NT2/D1 (cell line): ENCODE data around the gene SNAPC2.

Experiments
- DNase-seq: peaks from one replicate; pipeline ENCODE4 v3.0.0-alpha.2; 2011; ENCODE audit warnings: low read depth, low spot score
- H3K27me3 ChIP-seq: 2 replicates; pipeline ENCODE4 v1.6.0; 2011; ENCODE audit warnings: mild to moderate bottlenecking; ENCODE audit not compliant: insufficient read length, insufficient read depth
- H3K36me3 ChIP-seq: 2 replicates; pipeline ENCODE4 v1.6.1; 2011; ENCODE audit warnings: mild to moderate bottlenecking, low read length, mixed read lengths; ENCODE audit not compliant: insufficient read depth, insufficient read length
- H3K4me1 ChIP-seq: 2 replicates; pipeline ENCODE4 v1.5.1; 2011; ENCODE audit not compliant: insufficient read depth, insufficient read length
- H3K4me3 ChIP-seq: 2 replicates; pipeline ENCODE4 v1.5.1; 2011; ENCODE audit warnings: low read depth; ENCODE audit not compliant: insufficient read length
- H3K9ac ChIP-seq: 2 replicates; pipeline ENCODE4 v1.6.0; 2011; ENCODE audit warnings: low read depth; ENCODE audit not compliant: insufficient read length
- H3K9me3 ChIP-seq: 2 replicates; pipeline ENCODE4 v1.5.1; 2011; ENCODE audit warnings: mild to moderate bottlenecking, low read length; ENCODE audit not compliant: insufficient read depth
- SUZ12 ChIP-seq: IDR thresholded peaks from 2 replicates; pipeline ENCODE4 v1.6.1; 2011; ENCODE audit not compliant: insufficient read length, insufficient read depth; ENCODE audit errors: extremely low read depth
- YY1 ChIP-seq: IDR thresholded peaks from 2 replicates; pipeline ENCODE4 v1.6.1; 2011; ENCODE audit not compliant: insufficient read length, insufficient read depth
- ZNF274 ChIP-seq: IDR thresholded peaks from 2 replicates; pipeline ENCODE4 v1.6.1; 2011; ENCODE audit warnings: mild to moderate bottlenecking, low read depth, low read length

The SNAPC2 gene

GRCh38 chr19:7902796-7903243, 17.3 kb upstream of the SNAPC2 start:
- Histone ChIP-seq H3K4me3 (peak overlapping the region; percentile 98), H3K36me3 (peaks cover 55% of the 10 kb centered on the region), H3K4me1 (peaks cover 30% of the 10 kb centered on the region), H3K9ac (peak overlapping the region; percentile 100), H3K9me3 (no peaks in the 10 kb centered on the region), H3K27me3 (no peaks in the 10 kb centered on the region)
- TF ChIP-seq SUZ12: no peak
- TF ChIP-seq ZNF274: no peak
- TF ChIP-seq YY1: no peak
- no peak for DNase-seq

DNA sequence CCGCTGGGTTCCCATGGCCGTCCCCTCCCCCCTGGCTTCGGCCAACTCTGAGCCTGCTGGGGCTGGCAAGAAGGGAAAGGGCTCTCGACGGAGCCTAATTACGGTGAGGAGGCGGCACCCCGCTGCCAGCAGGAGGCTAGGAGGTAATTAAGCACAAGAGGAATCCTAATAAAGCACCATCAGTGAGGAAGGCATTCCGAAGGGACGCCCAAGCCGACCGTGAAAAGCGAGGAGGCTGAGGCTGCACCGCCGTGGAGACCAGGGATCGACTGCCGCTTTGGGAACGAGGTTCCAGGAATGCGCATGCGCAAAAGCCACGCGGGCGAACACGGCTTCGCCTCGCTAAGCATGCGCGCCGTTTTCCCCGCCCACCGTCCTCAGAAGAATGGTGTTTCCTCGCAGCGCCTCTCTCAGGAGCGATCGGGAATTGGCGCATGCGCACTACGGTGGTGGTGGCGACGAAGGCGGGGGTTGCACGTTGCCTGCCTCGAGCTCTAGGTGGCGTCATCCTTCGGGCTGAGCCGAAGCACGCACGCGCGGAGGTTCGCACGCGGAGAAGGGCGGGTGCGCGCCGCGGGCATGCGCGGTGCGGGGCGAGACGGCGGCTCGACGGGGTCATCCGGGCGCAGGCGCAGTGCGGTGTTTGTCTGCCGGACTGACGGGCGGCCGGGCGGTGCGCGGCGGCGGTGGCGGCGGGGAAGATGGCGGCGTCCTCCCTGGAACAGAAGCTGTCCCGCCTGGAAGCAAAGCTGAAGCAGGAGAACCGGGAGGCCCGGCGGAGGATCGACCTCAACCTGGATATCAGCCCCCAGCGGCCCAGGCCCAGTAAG, 16.7 kb upstream of the SNAPC2 start, which contains the start of gene MAP2K7:
Gene MAP2K7 (plus strand): TSS at position 634 of the 830 bp plus-strand sequence. CDS start 68 bp downstream, at position 702.
- H3K9me3 ChIP-seq: no peaks in the 10 kb centered on the region
- no peak for TF ChIP-seq ZNF274
- TF ChIP-seq SUZ12: no peak
- TF ChIP-seq YY1: no peak
- peaks cover 34% of the 10 kb centered on the region for H3K4me1 ChIP-seq
- no peaks in the 10 kb centered on the region for H3K27me3 ChIP-seq
- DNase-seq: peak; percentile 99
- H3K36me3 ChIP-seq: peaks cover 54% of the 10 kb centered on the region
- H3K9ac ChIP-seq: peak within 1 kb of the TSS; percentile 100
- H3K4me3 ChIP-seq: peak within 1 kb of the TSS; percentile 98

DNA sequence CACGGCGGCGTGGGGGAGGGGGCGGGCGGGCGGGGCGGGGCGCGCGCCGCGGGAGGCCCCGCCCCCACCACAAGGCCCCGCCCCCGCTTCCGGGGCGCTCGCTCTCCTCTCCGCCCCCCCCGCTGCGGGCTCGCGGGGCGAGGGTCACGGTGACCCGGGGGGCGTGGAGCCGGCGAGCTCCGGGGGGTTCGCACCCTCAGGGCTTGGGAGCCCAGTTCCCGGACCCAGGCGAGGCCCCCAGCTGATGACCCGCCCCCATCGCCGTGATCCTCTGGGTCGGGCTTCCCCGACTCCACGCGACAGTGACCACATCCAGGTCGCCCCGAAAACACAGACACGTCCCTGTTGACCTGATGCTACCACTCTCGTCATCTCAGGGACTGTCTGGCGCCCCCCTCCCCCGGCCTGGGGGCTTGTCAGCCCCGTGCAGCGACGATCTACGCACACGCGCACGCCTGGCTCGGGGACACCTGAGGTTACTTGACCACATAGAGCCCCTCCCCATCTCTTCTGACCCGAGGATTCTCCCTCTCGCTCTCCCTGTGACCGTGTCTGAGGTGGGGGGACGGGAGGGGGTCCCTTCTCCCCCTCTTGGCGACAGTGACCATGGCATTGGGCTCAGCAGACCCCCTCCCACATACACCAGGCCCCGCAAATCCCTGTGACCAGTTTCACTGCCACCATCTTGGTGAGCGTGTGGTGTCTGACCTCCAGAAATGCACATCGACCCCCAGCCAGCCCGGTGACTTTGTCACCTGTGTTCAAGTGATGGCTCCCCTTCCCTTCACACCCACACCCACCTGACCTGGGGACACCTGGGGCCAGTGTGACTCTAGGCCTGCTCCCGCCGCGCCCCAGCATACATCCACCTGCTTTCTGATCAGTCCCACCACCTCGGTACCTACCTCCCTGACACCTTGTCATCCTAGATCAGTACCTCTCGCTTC, 15.8 kb upstream of the SNAPC2 start:
- DNase-seq: no peak
- Histone ChIP-seq H3K4me3 (peak overlapping the region; percentile 98), H3K9me3 (no peaks in the 10 kb centered on the region), H3K36me3 (peaks cover 46% of the 10 kb centered on the region), H3K9ac (peak overlapping the region; percentile 92), H3K4me1 (peaks cover 35% of the 10 kb centered on the region), H3K27me3 (no peaks in the 10 kb centered on the region)
- TF ChIP-seq YY1: no peak
- TF ChIP-seq ZNF274: no peak
- no peak for TF ChIP-seq SUZ12

DNA sequence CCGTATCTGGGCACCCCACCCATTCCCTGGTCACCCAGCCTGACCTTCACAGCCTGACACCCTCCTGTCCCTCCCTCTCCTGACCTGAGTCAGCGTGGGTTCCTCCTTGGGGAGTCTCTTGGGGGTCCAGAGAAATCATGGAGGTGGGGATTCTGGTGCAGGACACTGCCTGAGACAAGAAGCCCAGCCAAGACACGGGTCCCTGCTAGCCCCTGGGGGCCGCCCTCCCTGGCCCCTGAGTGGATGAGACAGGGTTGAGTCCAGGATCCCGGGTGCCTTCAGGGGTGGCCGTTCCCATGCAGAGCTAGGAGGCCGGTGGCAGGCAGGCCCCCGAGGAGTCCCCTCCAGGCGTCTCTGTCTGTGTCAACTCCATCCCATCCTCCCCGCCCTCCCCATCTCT, 14.9 kb upstream of the SNAPC2 start:
- Histone ChIP-seq H3K36me3 (peaks cover 45% of the 10 kb centered on the region), H3K9me3 (no peaks in the 10 kb centered on the region), H3K4me3 (no peak overlapping the region), H3K9ac (peak overlapping the region; percentile 42), H3K4me1 (peaks cover 35% of the 10 kb centered on the region), H3K27me3 (no peaks in the 10 kb centered on the region)
- no peak for TF ChIP-seq ZNF274
- no peak for TF ChIP-seq SUZ12
- DNase-seq: no peak

DNA sequence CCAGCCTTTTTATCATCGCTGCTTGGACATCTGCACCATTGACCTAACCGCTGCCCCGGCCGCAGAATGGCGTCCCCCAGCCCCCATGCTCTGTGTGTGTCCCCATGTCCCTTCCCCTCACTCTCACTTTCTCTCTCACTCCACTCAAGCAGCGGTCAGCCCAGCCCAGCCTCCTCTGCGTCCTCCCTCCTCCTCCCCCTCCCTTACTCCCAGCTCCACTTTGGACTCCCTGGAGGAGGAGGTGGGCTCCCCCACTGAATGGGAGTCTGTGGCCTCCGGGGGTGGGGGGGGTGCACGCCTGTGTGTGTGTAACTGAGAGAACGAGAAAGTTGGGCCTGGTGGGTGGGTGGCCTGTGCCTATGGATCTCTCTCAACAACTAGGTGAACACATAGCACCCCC, 14.3 kb upstream of the SNAPC2 start:
- Histone ChIP-seq H3K4me1 (peaks cover 31% of the 10 kb centered on the region), H3K36me3 (peaks cover 47% of the 10 kb centered on the region), H3K9me3 (no peaks in the 10 kb centered on the region), H3K4me3 (no peak overlapping the region), H3K9ac (no peak overlapping the region), H3K27me3 (no peaks in the 10 kb centered on the region)
- no peak for TF ChIP-seq YY1
- no peak for TF ChIP-seq ZNF274
- TF ChIP-seq SUZ12: no peak
- DNase-seq: no peak

DNA sequence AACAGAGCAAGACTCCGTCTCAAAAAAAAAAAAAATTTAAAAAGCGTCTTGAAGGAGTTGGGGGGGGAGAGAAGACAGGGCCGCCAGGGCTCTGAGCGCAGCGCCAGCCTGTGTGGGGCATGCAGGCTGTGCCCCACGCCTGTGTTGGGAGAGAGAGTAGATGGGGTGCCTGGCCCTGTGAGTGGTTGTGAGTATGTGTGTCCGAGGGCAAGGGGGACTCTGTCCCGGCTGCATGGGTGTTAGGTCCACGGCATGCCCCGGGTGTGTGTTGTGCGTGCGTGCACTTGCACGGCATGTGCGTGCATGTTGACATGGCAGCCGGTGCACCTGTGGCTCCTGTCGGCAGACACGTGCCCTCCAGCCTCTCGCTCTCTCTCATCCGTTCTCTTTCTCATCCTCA, 13.0 kb upstream of the SNAPC2 start:
- Histone ChIP-seq H3K9ac (no peak overlapping the region), H3K27me3 (no peaks in the 10 kb centered on the region), H3K4me3 (no peak overlapping the region), H3K36me3 (peaks cover 52% of the 10 kb centered on the region), H3K9me3 (no peaks in the 10 kb centered on the region), H3K4me1 (peaks cover 29% of the 10 kb centered on the region)
- no peak for TF ChIP-seq ZNF274
- no peak for TF ChIP-seq SUZ12
- TF ChIP-seq YY1: no peak
- no peak for DNase-seq
